Measurements from ENCODE around the gene GATAD2B. TPM values are rescaled to one million over a fixed set of nuclear protein-coding genes. Genes with fewer than 3 reads are reported as not detected.
"Not testable (repeated sequence)": the region's sequence is repeated elsewhere in the genome, so short reads cannot be mapped to it uniquely, and the experiment has no call there.

GATAD2B gene
- polyA plus RNA-seq, 1 donor from 2014 or later, result 12.8 TPM

- H3K4me3 ChIP-seq (ENCODE audit: low read length); H3F3A ChIP-seq (ENCODE audit: insufficient read depth, low read length, poor library complexity, severe bottlenecking); H4K20me1 ChIP-seq (ENCODE audit: insufficient read depth); H3K27ac ChIP-seq (ENCODE audit: low read length); H2AFZ ChIP-seq (ENCODE audit: low read depth, low read length); H3K9ac ChIP-seq (ENCODE audit: low read length); H3K9me3 ChIP-seq (ENCODE audit: low read length); H3K9me2 ChIP-seq (ENCODE audit: insufficient read depth, low read length); H3K36me3 ChIP-seq (ENCODE audit: insufficient read depth, low read length); H3K27me3 ChIP-seq (ENCODE audit: insufficient read depth, low read depth, low read length); H3K4me2 ChIP-seq (ENCODE audit: low read length): not testable (repeated sequence)
- H3K79me2 ChIP-seq (replicated peaks; ENCODE audit: insufficient read depth, low read length), result peaks cover 43% of the 10 kb centered on the region
Observed at GRCh38 chr1:153891042-153891441, 31.7 kb downstream of the GATAD2B start.

- Histone ChIP-seq H3K4me3 (ENCODE audit: low read length) (no peak overlapping the region), H3K9ac (ENCODE audit: low read length) (no peak overlapping the region), H3K79me2 (replicated peaks; ENCODE audit: insufficient read depth, low read length) (peaks cover 48% of the 10 kb centered on the region), H3K9me2 (ENCODE audit: insufficient read depth, low read length) (no peaks in the 10 kb centered on the region), H3K9me3 (ENCODE audit: low read length) (no peaks in the 10 kb centered on the region), H3K27me3 (ENCODE audit: insufficient read depth, low read depth, low read length) (no peaks in the 10 kb centered on the region), H3K36me3 (ENCODE audit: insufficient read depth, low read length) (no peaks in the 10 kb centered on the region), H4K20me1 (ENCODE audit: insufficient read depth) (no peaks in the 10 kb centered on the region), H3K4me2 (ENCODE audit: low read length) (no peak overlapping the region), H3F3A (ENCODE audit: insufficient read depth, low read length, poor library complexity, severe bottlenecking) (no peaks in the 10 kb centered on the region), H2AFZ (ENCODE audit: low read depth, low read length) (no peak overlapping the region), H3K27ac (ENCODE audit: low read length) (no peak overlapping the region)
- TF ChIP-seq SMC3 (conservative IDR thresholded peaks at IDR 0.05; ENCODE audit: poor library complexity), result no peak
- no peak for TF ChIP-seq EZH2 (IDR thresholded peaks at IDR 0.05; ENCODE audit: borderline replicate concordance, insufficient read depth, low read length, poor library complexity, severe bottlenecking)
- TF ChIP-seq RAD21 (conservative IDR thresholded peaks at IDR 0.05), result no peak
- TF ChIP-seq REST (IDR thresholded peaks at IDR 0.05; ENCODE audit: borderline replicate concordance), result no peak
- TF ChIP-seq MXI1 (conservative IDR thresholded peaks at IDR 0.05; ENCODE audit: poor library complexity, severe bottlenecking), result no peak
- TF ChIP-seq POLR2AphosphoS5 (IDR thresholded peaks at IDR 0.05), result no peak
- no peak for TF ChIP-seq EP300 (conservative IDR thresholded peaks at IDR 0.05; ENCODE audit: poor library complexity, severe bottlenecking)
Observed at GRCh38 chr1:153888533-153888932, 34.2 kb downstream of the GATAD2B start.

GRCh38 chr1:153886127-153886526 is 36.6 kb downstream of the GATAD2B start:
- H3K9me2 ChIP-seq (ENCODE audit: insufficient read depth, low read length), result no peaks in the 10 kb centered on the region
- H3K4me3 ChIP-seq (ENCODE audit: low read length), result no peak overlapping the region
- no peaks in the 10 kb centered on the region for H3K36me3 ChIP-seq (ENCODE audit: insufficient read depth, low read length)
- no peak overlapping the region for H3K4me2 ChIP-seq (ENCODE audit: low read length)
- H3K27ac ChIP-seq (ENCODE audit: low read length), result no peak overlapping the region
- TF ChIP-seq EZH2 (IDR thresholded peaks at IDR 0.05; ENCODE audit: borderline replicate concordance, insufficient read depth, low read length, poor library complexity, severe bottlenecking), result no peak
- TF ChIP-seq TAF1 (IDR thresholded peaks at IDR 0.05; ENCODE audit: low read depth), result no peak
- no peaks in the 10 kb centered on the region for H3K9me3 ChIP-seq (ENCODE audit: low read length)
- H3K27me3 ChIP-seq (ENCODE audit: insufficient read depth, low read depth, low read length), result no peaks in the 10 kb centered on the region
- no peak overlapping the region for H3K9ac ChIP-seq (ENCODE audit: low read length)
- no peak overlapping the region for H2AFZ ChIP-seq (ENCODE audit: low read depth, low read length)
- no peaks in the 10 kb centered on the region for H4K20me1 ChIP-seq (ENCODE audit: insufficient read depth)
- peaks cover 64% of the 10 kb centered on the region for H3K79me2 ChIP-seq (replicated peaks; ENCODE audit: insufficient read depth, low read length)
- H3F3A ChIP-seq (ENCODE audit: insufficient read depth, low read length, poor library complexity, severe bottlenecking), result no peaks in the 10 kb centered on the region
